GM18867 (cell line): ENCODE data around the gene MACROD2.

Source experiments
- ATAC-seq: cut with Tn5 transposase; IDR thresholded peaks from one replicate; pipeline ENCODE4 v1.9.1; 2021; ENCODE audit warnings: mild to moderate bottlenecking, moderate library complexity; ENCODE audit not compliant: unreplicated experiment

MACROD2 gene

DNA sequence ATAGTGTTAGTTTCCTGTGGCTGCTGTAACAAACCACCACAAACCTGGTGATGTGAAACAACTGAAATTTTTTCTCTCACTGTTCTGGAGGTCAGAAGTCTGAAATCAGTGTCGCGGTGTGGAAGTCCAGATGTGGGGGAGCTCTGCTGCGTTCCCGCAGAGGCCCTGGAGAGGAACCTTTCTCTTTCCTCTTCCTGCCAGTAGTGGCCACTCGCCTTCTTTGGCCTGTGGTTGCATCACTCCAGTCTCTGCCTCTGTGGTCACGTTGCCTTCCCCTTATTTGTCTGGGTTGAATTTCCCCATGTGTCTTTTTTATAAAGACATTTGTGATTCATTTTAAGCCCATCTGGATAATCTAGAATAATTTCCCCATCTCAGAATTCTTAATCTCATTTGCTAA lies 637.6 kb downstream of the MACROD2 start:
- no peak for ATAC-seq

DNA sequence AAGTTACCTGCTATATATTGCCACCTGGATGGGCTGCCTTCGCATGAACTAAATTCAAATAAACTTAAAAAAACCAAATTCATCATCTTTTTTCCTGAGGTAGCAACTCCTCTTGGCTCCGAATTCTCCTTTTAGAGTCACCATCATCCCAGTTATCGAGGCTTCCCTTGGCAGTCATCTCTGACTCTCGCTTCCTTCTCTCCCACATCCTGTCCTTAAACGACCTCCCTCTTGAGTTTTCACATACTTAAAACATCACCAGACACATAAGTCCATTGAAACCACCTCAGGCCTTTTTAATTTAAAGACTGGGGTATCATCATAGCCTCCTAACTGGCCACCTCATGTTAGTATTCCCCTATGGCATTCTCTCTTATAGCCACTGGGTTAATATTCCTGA lies 638.2 kb downstream of the MACROD2 start:
- ATAC-seq = no peak

DNA sequence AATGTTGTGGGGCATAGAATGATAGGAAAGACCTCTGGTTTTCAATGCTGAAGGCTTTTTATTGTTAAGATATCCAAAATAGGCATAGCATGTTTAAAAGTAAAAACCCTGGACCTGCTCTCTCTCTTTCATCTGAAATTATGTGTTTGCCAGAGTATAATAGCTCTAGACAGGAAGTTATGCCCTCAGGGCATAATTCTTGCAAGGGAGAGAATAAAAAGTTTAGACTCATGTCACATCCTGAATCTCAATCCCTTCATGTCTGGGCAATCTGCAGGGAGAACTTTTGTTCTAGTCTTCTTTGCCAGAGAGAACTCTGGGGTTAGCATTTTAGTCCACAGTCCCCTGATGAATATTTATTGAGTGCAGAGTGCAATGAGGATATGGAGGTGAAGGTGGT lies 639.3 kb downstream of the MACROD2 start:
- ATAC-seq = no peak

DNA sequence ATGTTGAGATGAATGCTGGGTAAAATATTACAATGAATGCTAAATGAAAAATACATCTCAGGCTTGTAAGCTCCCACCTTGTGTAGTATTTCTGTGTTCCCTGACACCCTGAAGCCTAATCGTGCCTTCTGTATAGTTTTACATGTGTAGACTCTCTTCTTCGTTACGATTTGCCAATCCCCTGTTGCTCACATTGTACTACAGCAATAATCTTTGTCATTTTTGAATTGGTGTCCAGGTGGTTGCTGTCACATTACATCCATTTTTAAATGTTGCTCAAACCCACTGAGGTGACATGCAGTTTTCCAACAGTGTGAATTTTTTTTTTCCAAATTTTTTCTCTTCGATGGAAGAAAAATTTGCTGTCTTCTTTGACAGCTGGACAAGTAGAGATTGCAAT lies 642.1 kb downstream of the MACROD2 start:
- no peak for ATAC-seq

DNA sequence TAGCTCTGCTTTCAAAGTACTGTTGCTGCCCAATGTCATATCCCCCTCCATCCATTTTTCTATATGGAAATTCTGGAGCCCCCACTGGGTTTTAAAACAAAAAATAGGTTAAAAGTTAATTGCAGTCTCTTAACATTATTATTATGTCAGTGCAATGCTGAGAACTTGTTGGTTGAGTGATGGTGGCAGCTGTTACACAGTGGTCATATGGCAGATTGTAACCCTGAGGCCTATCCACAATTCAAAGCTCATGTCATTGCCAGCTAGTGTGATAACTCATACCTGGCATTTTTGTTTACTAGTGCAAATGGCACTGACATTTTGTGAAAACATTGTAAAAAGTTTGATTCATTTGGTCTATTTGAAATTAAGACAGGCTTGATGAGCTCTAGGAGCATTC lies 647.8 kb downstream of the MACROD2 start:
- no peak for ATAC-seq

DNA sequence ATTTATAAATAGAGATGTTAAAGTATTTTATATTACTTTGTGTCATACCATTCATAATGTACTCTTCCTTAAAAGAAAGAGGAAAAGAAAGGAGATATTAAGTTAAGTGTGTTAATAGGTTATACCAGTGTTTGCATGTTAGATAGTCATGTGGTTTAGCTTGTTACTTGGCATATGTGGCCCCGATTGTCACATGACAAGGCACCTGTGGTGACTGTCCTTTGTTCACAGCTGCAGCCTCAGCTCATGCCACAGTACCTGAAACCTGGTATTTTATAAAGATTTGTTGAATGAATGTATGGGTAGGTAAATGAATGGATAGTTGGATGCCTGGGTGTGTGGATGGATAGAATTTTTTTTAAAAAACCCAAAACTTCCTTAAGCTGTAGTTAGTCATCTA lies 648.2 kb downstream of the MACROD2 start:
- no peak for ATAC-seq

DNA sequence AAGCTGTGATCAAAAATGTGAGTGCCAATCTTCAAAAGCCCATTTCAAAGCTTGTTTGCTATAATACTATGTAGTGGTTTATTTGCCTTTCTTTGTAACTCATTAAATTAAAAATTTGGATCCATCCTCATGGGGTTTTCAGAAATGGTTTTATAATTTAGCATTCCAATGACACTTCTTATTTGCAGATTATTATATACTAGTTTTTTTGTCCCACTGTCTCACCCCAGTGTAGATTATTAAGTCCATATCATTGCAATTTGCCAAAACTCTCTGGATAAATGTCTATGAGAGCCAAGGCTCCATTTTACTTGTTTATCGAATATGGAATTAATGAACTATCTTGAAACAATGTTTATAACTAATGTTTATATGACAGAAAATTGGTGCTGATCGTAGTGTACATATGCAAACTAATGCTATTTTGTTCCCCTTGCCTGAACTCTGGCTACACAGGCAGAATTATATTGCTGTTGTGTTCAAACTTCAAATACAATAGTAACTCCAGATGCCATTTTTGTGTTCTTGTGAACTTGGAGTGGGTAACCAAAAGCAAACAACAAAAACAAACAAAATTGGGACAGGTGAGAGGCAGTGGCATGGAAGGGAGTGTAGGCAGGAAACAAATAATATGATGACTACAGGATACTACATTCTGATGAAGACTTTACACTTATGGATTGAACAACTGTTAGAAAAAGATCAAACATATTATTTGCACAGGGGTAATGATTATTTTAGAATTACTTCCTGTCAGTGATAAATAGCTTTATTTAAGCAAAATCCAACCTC lies 649.2 kb downstream of the MACROD2 start:
- ATAC-seq = no peak

DNA sequence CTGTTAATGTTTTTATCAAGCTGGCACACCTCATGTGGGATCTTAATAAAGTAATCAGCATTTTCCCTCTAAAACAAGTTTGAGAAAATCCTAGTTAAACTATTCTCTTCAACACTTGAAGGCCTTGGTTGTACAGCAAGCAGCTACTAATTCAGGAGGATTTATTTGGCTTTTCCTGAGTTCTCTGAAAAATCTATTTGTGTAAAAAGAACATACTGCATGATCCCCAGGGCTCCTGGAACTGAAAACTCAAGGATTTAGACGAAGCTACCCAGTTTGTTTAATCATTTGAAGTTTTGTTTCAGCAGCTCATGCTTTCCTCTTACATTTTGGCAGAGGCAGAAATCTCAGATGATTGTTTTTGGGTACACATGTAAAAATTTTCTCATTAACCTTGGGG lies 651.7 kb downstream of the MACROD2 start:
- no peak for ATAC-seq

DNA sequence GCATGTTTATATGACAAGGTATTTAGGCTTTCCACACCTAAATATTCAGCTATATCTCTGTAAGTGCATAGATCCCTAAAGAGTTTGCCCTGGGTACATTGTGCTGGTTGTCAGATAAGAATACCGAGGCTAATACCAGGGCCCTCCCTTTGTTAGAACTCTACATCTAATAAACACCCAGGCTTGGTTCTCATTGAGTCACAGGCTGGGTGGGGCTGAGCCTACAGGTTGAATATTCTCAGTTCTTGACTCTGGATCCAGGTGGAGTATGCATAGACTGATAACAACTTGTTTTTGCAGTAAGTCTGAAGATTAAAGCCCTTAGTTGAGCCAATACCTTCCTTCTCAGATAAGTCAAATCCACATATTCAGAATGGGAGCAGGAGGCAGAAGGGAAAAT lies 654.3 kb downstream of the MACROD2 start:
- no peak for ATAC-seq

DNA sequence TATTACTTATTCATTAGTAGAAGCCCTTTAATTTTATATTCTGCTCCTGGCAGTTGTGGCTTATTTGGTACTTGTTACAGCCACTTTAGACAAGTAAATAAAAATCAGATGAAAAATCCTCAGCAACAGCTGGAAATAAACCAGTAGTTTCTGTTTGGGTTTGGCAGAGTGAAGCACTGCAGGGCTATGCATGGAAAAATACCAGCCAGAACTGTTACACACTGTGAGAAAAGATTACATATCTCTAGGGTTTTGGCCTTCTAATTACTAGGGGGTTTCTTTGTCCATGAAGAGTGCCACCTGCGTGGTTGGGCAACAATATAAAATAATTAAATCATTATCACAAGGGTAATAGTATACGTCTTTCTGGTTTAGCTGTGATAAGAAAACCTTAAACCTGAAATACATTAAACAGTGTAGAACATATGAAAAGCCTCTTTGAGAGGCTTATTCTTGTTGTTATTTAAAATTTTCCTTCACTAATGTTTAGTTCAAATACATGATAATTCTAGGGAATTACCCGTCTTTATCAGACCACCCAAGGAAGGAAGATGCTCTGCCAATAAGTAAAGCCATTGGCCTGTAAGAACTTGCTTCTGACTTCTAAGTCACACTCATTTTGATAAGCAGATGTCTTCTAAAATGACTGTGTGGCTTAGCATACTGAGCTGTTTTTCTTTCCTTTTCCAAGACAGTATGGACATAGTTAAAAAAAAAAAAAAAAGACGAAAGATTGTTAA lies 662.1 kb downstream of the MACROD2 start:
- ATAC-seq = no peak

DNA sequence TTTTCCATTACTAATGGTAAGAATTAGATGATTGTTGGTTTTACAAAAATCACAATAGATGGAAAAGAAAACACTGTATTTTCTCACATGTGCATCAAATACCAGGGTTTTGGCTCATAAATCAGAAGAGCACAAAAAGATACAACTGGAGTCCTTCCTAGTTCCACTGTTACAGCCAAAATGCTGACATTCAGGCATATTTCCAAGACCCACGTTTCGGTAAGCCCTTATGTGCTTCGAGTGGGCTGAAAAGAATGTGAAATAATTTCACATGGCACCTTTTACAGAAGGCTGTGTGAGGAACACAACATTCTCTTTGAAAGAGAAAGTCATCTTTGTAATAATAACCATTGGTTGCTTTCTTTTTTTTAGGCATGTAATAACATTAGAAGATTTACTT lies 668.8 kb downstream of the MACROD2 start:
- ATAC-seq = no peak

DNA sequence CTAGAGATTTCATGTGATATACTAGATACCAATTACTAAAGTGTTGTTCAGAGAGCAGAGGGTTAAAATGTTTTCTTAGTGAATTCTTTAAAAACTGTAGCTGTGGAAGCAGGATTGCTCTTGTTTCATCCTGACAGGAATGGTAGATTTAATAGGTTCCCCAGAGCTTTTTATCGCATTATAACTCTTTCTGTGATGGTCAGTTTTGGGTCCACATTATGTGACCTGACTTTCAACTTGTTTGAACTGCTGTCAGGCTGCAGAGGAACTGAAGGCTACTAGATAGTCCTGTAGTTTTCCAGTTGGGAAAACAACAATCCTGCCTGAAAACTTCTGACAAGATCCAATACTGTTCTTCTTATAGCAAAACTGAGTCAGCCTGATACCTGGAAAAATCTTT lies 671.4 kb downstream of the MACROD2 start:
- no peak for ATAC-seq

DNA sequence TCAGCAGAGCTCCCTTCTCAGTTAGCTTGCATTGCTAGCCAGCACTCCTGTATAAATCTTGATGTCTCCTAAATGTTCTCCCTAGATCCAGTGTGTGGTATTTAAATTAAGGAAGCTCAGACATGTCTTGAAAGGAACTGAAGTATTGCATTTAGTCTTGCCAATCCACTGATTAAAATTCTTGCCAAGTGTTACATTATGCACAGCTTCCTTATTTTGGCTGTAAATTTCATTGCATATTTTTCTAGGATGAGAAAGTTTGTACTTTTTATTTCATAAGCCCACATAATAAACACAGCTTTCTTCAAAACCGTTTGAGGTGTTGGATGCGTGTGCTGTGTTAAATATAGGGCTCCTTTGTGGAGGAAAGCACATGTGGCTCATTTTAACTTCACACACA lies 671.9 kb downstream of the MACROD2 start:
- ATAC-seq = no peak

DNA sequence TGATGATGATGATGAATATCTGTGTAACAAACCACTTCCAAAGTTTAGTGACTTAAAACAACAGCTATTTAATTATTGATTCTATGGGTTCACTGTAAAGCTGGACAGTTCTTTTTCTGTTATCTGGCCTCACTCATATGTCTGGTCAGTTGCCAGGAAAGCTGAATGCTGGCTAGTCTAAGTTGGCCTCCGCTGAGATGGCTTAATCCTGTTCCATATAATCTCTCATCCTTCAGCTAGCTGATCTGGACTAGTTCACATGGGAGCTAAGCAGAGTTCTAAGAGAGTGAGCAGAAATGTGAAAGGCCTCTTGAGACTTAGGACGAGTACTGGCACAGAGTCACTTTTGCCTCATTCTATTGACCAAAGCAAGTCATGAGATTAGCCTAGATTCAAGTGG lies 676.8 kb downstream of the MACROD2 start:
- ATAC-seq = no peak

DNA sequence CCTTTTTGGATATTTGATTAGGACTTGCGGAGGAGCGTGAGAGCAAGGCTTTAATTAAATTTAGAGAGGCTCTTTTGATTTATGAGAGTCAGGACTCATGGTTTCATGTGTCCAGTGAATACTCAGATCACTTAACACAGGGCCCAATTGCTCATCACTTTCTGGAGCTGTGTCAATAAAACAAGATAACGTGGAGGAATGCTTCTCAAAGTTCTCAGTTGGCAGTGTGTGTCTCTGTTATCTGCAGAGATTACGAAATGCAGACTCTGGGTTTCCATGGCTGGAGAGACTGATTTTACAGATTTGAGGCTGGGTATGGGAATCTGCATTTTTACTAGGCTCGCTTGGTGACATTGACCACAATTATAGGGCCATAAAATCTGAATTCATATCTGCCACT lies 677.8 kb downstream of the MACROD2 start:
- no peak for ATAC-seq

DNA sequence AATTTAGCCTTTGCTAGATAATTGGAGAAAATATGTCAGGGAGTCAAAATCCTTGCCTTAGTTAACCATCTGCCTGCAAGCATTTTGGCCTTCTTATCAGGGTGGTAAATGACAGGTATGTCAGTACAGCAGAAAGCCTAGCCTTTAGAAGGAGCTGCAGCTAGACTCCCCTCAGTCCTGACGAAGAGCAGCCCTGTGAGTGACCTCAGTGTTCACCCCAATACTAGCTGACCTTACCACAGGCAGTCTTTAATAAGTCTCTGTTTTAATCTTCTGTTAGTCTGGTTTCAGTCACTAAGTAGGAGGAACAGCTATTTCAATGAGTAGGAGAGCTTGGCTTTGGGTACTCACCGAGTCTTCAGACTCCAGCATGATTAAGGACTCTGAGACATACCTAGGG lies 682.1 kb downstream of the MACROD2 start:
- no peak for ATAC-seq

DNA sequence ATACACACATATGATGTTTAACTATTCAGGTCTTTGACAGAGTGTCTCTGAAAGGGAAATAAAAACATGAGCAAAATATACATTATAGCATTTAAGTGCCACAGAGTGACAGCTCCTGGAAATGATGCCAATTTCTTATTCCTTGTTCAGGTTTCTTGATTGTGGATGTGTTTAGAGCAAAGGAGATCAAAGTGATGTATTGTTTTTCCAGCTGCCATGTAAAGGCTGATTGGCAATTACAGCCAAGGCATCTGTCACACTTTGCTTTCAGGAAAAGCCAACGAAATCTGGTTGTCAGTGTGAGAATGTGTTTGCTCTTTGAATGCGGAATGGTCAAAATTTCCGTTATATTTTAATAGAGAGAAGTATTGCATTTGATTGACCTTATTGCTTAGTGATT lies 689.9 kb downstream of the MACROD2 start:
- ATAC-seq = no peak

DNA sequence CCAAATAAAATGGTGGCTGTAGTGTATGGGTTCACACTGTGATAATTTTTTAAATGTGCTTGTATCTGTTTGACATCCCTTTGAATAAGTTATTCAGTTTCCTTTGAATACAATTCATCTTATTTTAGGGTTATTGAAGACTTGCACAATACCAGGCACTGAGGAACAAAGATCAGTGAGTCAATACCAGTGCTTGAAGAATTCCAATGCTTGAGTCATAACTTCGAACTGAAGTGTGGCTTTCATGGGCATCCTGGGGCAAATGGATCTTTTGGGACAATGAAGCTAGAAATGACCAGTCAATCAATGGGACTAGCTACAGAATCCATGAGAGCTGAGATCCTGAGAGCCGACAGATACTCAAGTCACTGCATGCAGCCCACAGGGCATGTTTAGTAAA lies 692.0 kb downstream of the MACROD2 start:
- ATAC-seq = no peak

DNA sequence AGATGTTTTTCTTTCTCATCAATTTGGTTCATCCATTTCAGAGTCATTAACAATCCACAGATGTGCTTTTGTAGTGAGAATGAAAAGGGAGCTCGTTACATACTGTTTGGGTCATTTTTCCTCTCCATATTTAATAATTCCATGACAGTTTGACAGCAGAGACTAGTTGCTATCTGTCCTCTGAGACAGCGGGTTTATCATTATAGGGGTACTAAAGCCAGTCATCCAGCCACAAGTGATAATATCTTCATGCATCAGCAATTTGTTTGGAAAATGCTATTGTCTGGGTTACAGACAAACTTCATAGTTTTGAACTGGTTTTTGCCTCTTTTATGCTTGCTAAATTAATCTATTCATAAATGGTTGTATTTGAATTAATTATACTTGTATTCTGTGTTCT lies 692.7 kb downstream of the MACROD2 start:
- ATAC-seq = no peak

DNA sequence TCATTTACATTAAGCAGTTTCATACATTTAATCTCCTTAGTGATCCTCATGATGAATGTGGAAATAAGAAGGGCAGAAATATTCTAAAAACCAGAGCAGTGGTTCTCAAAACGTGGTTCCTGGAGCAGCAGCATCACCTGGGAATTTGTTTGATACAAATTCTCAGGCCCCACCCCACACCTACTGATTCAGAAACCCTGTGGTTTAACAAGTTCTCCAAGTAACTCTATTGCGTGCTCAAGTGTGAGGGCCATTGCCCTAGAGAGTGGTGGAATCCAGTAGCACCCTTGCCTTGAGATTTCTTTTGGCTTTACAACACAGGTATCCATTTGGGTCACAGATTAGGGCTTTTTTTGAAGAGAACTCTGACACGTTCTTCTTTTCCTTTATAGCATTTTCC lies 696.7 kb downstream of the MACROD2 start:
- peak; percentile 93 for ATAC-seq

DNA sequence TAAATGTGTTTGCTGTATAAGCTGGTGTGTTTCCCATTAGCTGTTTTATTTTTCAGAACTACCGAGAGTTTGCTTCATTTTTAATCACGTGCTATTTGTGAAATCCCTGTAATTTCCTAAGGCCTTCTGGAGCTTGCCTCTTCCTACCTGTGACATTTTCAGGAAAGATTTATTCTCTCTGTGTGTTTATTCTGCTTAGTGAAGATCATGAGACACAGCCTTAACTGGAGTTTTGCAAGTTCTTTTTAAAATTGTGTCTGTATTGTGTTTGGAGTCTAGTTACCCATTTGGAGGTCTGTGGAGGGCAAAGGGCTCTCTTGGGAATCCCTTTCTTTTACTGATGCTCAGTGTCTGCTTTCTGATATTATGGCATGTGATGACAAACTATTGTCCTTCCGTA lies 701.2 kb downstream of the MACROD2 start:
- ATAC-seq = no peak

DNA sequence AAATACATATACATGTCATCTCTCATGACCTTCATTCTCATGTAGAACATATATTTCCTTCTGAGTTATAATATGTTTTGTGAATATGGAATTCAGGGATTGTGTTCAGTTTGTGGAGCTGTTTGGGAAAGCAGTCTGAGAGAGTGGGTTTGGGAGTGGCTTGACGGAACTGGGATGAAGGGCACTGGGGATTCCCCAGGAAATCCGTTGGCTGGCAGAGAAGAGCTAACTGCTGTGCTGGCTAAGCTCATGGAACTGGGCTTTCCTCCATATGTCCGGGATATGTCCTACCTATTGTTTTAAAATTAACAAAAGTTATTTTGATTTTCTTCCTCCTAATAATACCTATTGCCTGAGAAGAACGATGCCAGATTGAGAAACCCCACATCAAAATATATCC lies 701.6 kb downstream of the MACROD2 start:
- no peak for ATAC-seq

DNA sequence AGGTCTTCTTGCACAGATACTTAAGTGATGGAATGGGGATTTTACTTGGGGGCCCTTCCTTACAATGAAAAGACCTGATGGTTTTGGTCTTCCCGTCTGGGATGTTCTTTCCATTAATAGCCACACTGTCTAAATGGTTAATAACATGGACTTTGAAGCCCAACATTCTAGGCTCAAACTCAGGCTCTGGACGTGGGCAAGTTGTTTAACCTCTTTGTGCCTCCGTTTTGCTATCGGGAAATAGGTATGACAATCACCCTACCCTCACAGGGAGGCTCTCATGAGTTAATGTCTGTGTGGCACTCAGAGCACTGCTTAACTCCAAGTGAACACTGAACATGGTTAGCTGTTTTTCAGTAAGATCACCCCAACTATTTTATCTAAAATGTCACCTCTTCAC lies 702.8 kb downstream of the MACROD2 start:
- ATAC-seq = no peak
